GM21526 (cell line): Measurements from ENCODE around the gene SLC13A1.
"Not testable (repeated sequence)": the region's sequence is repeated elsewhere in the genome, so short reads cannot be mapped to it uniquely, and the experiment has no call there.

Experiments
- ATAC-seq: cut with Tn5 transposase; IDR thresholded peaks from one replicate; pipeline ENCODE4 v1.9.1; 2021; ENCODE audit warnings: moderate library complexity; ENCODE audit not compliant: unreplicated experiment, low FRiP score

Gene SLC13A1

GRCh38 chr7:123199883-123200282, at the start of gene SLC13A1:
TSS of gene SLC13A1 (minus strand) at chr7:123199969. CDS start at chr7:123199946, 23 bp downstream.
- no peak for ATAC-seq

GRCh38 chr7:123244768-123245167, 45.0 kb upstream of the SLC13A1 start:
- ATAC-seq: no peak

GRCh38 chr7:123242467-123243092, 42.8 kb upstream of the SLC13A1 start:
- ATAC-seq: no peak

GRCh38 chr7:123241809-123242208, 42.0 kb upstream of the SLC13A1 start:
- no peak for ATAC-seq

- ATAC-seq: no peak
These were observed 31.5 kb upstream of the SLC13A1 start for GRCh38 chr7:123231021-123232000.

GRCh38 chr7:123230603-123231002, 30.8 kb upstream of the SLC13A1 start:
- ATAC-seq: no peak

- ATAC-seq: no peak
These were observed 30.4 kb upstream of the SLC13A1 start for GRCh38 chr7:123230147-123230546.

- ATAC-seq: no peak
These were observed 29.7 kb upstream of the SLC13A1 start for GRCh38 chr7:123229426-123229825.

GRCh38 chr7:123227666-123228065, 27.9 kb upstream of the SLC13A1 start:
- ATAC-seq: not testable (repeated sequence)

- no peak for ATAC-seq
These were observed 20.6 kb upstream of the SLC13A1 start for GRCh38 chr7:123220396-123220795.

GRCh38 chr7:123218866-123219265, 19.1 kb upstream of the SLC13A1 start:
- no peak for ATAC-seq

- no peak for ATAC-seq
These were observed 17.1 kb upstream of the SLC13A1 start for GRCh38 chr7:123216825-123217224.

- ATAC-seq: no peak
These were observed 15.6 kb upstream of the SLC13A1 start for GRCh38 chr7:123215350-123215749.

GRCh38 chr7:123211545-123211944, 11.8 kb upstream of the SLC13A1 start:
- no peak for ATAC-seq

GRCh38 chr7:123210986-123211385, 11.2 kb upstream of the SLC13A1 start:
- no peak for ATAC-seq

- no peak for ATAC-seq
These were observed 10.0 kb upstream of the SLC13A1 start for GRCh38 chr7:123209786-123210185.

- no peak for ATAC-seq
These were observed 9.0 kb upstream of the SLC13A1 start for GRCh38 chr7:123208793-123209192.

- ATAC-seq: no peak
These were observed 4.6 kb upstream of the SLC13A1 start for GRCh38 chr7:123204206-123204835.

- no peak for ATAC-seq
These were observed 2.1 kb upstream of the SLC13A1 start for GRCh38 chr7:123201901-123202300.

GRCh38 chr7:123198668-123199652, 809 bp downstream of the SLC13A1 start:
- no peak for ATAC-seq
